Measurements from ENCODE around the gene BID. TPM values are rescaled to one million over a fixed set of nuclear protein-coding genes. Genes with fewer than 3 reads are reported as not detected.

BID gene
- total RNA-seq, 1 donor from 2014 or later, result 41.5 TPM

- Histone ChIP-seq H3K27me3 (ENCODE audit: control insufficient read depth, insufficient read depth, low read length) (no peaks in the 10 kb centered on the region), H3K4me3 (ENCODE audit: low read depth, low read length) (no peak overlapping the region), H3K36me3 (ENCODE audit: control insufficient read depth, insufficient read depth, low read length) (no peaks in the 10 kb centered on the region)
- no peak for TF ChIP-seq CTCF (IDR thresholded peaks at IDR 0.05; ENCODE audit: insufficient read depth, low read length, poor library complexity, severe bottlenecking)
- no peak for DNase-seq (ENCODE audit: low read depth)
Observed at GRCh38 chr22:17753401-17753989, 20.8 kb downstream of the BID start.

- TF ChIP-seq CTCF (IDR thresholded peaks at IDR 0.05; ENCODE audit: insufficient read depth, low read length, poor library complexity, severe bottlenecking), result no peak
- no peak overlapping the region for H3K4me3 ChIP-seq (ENCODE audit: low read depth, low read length)
- no peak for DNase-seq (ENCODE audit: low read depth)
- no peaks in the 10 kb centered on the region for H3K36me3 ChIP-seq (ENCODE audit: control insufficient read depth, insufficient read depth, low read length)
- H3K27me3 ChIP-seq (ENCODE audit: control insufficient read depth, insufficient read depth, low read length), result no peaks in the 10 kb centered on the region
Observed at GRCh38 chr22:17751596-17751995, 22.7 kb downstream of the BID start.

GRCh38 chr22:17749605-17750395, 24.5 kb downstream of the BID start:
- no peaks in the 10 kb centered on the region for H3K27me3 ChIP-seq (ENCODE audit: control insufficient read depth, insufficient read depth, low read length)
- H3K36me3 ChIP-seq (ENCODE audit: control insufficient read depth, insufficient read depth, low read length), result no peaks in the 10 kb centered on the region
- H3K4me3 ChIP-seq (ENCODE audit: low read depth, low read length), result no peak overlapping the region
- DNase-seq (ENCODE audit: low read depth), result no peak
- TF ChIP-seq CTCF (IDR thresholded peaks at IDR 0.05; ENCODE audit: insufficient read depth, low read length, poor library complexity, severe bottlenecking), result no peak

- no peak for DNase-seq (ENCODE audit: low read depth)
- no peaks in the 10 kb centered on the region for H3K36me3 ChIP-seq (ENCODE audit: control insufficient read depth, insufficient read depth, low read length)
- TF ChIP-seq CTCF (IDR thresholded peaks at IDR 0.05; ENCODE audit: insufficient read depth, low read length, poor library complexity, severe bottlenecking), result peak; percentile 40
- H3K4me3 ChIP-seq (ENCODE audit: low read depth, low read length), result no peak overlapping the region
- no peaks in the 10 kb centered on the region for H3K27me3 ChIP-seq (ENCODE audit: control insufficient read depth, insufficient read depth, low read length)
Observed at GRCh38 chr22:17748555-17749353, 25.5 kb downstream of the BID start.

GRCh38 chr22:17746916-17747315, 27.4 kb downstream of the BID start:
- DNase-seq (ENCODE audit: low read depth), result no peak

More at GRCh38 chr22:17746916-17747315, 27.4 kb downstream of the BID start:
- no peak for TF ChIP-seq CTCF (IDR thresholded peaks at IDR 0.05; ENCODE audit: insufficient read depth, low read length, poor library complexity, severe bottlenecking)
- Histone ChIP-seq H3K36me3 (ENCODE audit: control insufficient read depth, insufficient read depth, low read length) (no peaks in the 10 kb centered on the region), H3K27me3 (ENCODE audit: control insufficient read depth, insufficient read depth, low read length) (no peaks in the 10 kb centered on the region), H3K4me3 (ENCODE audit: low read depth, low read length) (no peak overlapping the region)

Data from kidney epithelial cell (primary cell).